ENCODE measurements around the gene AHCY. TPM values are rescaled to one million over a fixed set of nuclear protein-coding genes. Genes with fewer than 3 reads are reported as not detected.
"Not testable (repeated sequence)": the region's sequence is repeated elsewhere in the genome, so short reads cannot be mapped to it uniquely, and the experiment has no call there.

The AHCY gene
- total RNA-seq, 1 experiment from 2014 or later, result 137 TPM

GRCh38 chr20:34256629-34257124, 46.5 kb downstream of the AHCY start:
- no peak for DNase-seq (ENCODE audit: low read depth)

DNA sequence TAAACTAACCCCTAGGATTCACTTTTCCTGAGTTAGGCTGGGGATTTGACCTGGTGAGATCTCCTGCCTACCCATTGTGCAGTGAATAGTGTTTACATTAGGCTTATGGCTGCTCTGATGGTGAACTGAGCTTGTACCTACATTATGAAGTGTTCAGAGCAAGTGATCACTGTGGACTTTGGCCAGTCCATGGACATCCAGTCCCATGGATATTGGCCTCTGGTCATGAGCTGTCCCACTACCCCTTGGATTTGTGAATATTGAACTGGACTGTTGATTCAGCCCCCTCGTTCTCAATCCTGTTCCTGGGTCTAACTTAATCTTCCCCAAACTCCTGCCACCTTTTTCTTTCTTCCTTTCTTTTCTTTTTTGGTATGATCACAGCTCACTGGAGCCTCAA, 48.2 kb downstream of the AHCY start:
- DNase-seq (ENCODE audit: low read depth), result no peak

DNA sequence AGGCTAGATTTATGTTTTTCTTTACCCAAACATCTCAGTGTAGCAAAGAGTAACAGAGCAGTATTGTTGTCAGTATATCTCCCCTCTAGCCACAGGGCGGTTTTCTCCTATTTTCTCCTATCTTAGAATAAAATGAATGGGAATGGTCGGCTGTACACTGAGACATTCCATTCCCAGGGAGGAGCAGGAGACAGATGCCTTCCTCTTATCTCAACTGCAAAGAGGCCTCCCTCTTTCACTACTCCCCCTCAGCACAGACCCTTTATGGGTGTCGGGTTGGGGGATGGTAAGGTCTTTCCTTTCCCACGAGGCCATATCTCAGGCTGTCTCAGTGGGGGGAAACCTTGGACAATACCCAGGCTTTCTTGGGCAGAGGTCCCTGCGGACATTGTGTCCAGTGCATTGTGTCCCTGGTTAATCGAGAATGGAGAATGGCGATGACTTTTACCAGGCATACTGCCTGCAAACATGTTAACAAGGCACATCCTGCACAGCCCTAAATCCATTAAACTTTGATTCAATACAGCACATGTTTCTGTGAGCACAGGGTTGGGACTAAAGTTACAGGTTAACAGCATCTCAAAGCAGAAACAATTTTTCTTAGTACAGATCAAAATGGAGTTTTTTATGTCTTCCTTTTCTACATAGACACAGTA, 50.6 kb downstream of the AHCY start:
- not testable (repeated sequence) for DNase-seq (ENCODE audit: low read depth)

- no peak for DNase-seq (ENCODE audit: low read depth)
Measured at GRCh38 chr20:34251619-34252018, 51.5 kb downstream of the AHCY start.

DNA sequence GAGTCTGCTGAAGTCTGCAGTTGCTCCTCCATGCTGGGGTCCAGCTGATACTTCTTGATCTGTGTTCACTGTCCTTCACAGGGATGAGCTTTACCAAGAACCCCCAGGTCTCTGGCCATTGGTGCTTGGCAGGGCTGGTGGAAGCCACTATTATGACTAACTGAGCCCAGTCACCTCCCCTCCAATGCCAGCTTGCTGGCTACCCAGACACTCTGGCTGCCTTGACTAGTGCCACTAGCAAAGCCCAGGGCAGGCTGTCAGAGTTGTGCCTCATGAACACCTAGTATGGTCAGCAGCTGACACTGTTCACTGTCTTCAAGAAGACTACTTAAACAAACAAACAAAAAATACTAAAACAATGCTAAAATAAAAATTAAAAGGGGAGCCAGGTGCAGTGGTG, 53.1 kb downstream of the AHCY start:
- no peak for DNase-seq (ENCODE audit: low read depth)

GRCh38 chr20:34249291-34249690, 53.9 kb downstream of the AHCY start:
- peak; percentile 68 for DNase-seq (ENCODE audit: low read depth)

GRCh38 chr20:34246126-34246626, 57.0 kb downstream of the AHCY start:
- DNase-seq (ENCODE audit: low read depth), result no peak

DNA sequence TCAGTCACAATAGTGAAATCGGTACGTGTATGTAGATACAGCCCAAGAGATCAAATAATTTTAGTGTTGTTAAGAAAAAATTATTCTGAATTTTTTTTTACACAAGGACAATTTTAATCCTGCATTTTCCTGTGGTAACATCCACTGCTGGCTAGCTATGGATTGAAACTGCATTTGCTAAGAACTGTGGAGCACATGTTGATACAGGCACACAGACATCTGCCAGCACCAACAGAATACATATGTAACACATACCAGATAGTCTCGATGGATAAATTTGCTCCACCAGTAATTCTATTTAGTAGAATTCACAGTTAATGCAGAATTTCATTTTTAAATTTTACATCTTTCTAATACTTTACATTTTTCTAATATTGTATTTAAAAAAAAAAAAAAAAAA, 59.8 kb downstream of the AHCY start:
- DNase-seq (ENCODE audit: low read depth), result no peak

- DNase-seq (ENCODE audit: low read depth), result no peak
Measured at GRCh38 chr20:34242879-34243278, 60.3 kb downstream of the AHCY start.

- not testable (repeated sequence) for DNase-seq (ENCODE audit: low read depth)
Measured at GRCh38 chr20:34242015-34242414, 61.1 kb downstream of the AHCY start.

GRCh38 chr20:34240693-34241615, 62.2 kb downstream of the AHCY start, which contains the start of gene ASIP:
Gene ASIP, plus strand, starts transcription at chr20:34241423. Its CDS starts 18,952 bp downstream, at chr20:34260375.
- DNase-seq (ENCODE audit: low read depth), result no peak

DNA sequence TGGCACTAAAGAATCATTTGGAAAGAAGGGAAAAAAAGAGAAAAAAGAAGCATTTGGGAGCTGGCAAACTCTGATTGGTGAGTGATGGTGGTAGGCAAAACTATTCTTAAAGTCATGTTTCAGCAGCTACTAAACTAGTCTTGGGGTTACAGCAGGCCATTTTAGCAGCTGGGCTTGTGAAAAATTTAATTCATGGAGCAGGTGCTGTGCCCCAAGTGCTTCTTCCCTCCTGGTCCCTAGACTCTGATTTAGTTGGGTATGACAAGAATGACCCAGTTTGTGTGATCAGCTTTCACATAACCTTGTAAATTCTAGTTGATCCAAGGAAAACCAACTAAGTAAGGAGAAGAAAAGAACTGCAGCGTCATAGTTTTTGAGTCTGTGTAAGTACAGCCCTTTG, 63.0 kb downstream of the AHCY start:
- DNase-seq (ENCODE audit: low read depth), result no peak

DNA sequence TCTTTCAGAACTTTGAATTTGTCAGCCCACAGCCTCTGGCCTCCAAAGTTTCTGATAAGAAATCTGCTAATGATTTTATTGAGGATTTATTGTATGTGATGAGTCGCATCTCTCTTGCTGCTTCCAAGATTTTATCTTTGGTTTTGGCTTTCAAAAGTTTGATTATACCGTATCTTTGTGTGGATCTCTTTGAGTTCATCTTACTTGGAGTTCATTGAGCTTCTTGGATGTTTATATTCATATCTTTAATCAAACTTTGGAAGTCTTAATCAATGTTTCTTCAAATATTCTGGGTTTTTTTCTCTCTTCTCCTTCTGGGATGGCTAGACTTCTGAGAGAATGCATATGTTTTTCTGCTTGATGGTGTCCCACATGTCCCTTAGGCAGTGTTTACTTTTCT, 65.2 kb downstream of the AHCY start:
- peak; percentile 18 for DNase-seq (ENCODE audit: low read depth)

DNA sequence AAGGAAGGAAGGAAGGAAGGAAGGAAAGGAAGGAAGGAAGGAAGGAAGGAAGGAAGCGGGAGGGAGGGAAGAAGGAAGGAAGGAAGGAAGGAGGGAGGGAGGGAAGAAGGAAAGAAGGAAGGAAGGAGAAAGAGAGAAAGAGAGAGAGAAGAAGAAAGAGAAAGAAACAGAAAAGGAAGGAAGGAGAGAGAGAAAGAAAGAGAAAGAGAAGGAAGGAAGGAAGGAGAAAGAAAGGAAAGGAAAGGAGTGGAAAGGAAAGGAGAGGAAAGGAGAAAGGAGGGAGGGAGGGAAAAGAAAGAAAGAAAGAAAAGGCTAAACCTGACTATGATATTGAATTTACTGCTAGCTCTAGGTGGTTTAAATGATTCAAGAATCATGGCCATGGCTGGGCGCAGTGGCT, 67.3 kb downstream of the AHCY start:
- DNase-seq (ENCODE audit: low read depth), result no peak

DNA sequence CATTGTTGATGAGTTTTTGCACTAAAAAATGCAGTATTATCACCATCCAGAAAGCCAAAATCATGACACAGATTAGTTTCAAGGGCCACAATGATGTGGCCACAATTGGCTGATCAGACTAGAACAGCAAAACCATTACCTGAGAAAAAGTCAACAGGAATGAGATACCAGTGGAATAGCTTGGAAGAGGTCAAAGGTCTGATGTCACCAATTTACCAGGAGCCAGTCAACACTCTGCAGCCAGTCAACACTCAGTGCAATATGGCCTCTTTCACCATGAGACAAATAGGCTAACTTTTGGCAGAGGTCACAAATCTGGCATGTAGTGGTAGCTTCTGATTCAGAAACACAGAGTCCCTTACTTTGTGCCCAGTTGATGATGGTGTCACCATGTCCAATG, 69.5 kb downstream of the AHCY start:
- DNase-seq (ENCODE audit: low read depth), result no peak

DNA sequence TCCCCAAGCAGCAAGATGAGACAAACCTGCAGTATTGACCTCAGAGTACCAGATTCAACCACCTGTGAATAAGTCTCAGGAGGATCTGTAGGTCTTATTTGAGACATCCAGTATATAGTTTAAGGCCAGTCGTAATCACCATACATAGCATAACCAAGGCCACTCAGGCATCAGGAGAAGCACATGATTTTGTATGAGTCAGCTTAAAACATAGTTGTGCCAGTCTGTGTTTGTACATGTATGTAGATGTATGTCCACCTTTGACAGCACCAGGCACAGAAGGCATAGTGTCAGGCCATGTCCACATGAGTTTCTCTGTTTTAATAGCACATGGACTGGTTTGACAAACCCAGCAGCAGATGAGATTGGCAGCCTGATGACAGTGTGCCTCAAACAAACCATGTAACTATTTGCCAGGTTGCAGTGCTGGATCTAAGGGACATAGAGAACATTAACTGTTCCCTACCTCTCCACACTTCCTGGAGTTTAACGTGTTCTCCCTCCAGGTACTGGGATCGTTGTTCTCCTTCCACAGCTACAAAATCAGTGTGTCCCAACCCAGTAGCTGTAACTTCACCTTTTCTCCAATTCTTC, 70.6 kb downstream of the AHCY start:
- DNase-seq (ENCODE audit: low read depth), result no peak

- DNase-seq (ENCODE audit: low read depth), result no peak
Measured at GRCh38 chr20:34231634-34232033, 71.5 kb downstream of the AHCY start.

Other genes with a start within 250 kb of the AHCY start
- 146 and 159 TPM in 2 replicates for gene EIF2S2, start 191.1 kb downstream of the AHCY start, total RNA-seq (2014; rRNA removed; shearing (Covaris generic))
- not detected in 2 replicates for gene ASIP, start 61.9 kb downstream of the AHCY start, total RNA-seq (2014; rRNA removed; shearing (Covaris generic))
- gene ITCH, start 59.9 kb upstream of the AHCY start, total RNA-seq (2014; rRNA removed; shearing (Covaris generic)), result 60.1 and 67.4 TPM in 2 replicates
- 287 and 346 TPM in 2 replicates for gene DYNLRB1, start 213.1 kb upstream of the AHCY start, total RNA-seq (2014; rRNA removed; shearing (Covaris generic))